Fibroblast of pulmonary artery (primary cell): ENCODE results near the gene AJUBA.

Source experiments
- DNase-seq: peaks from one replicate; pipeline ENCODE4 v3.0.0-alpha.2; 2010; ENCODE audit warnings: low read depth
- H3K4me3 ChIP-seq: replicated peaks from 2 replicates; pipeline ENCODE4 v1.5.1; 2011; ENCODE audit warnings: low read depth, mild to moderate bottlenecking, control low read depth, low read length, moderate library complexity
- CTCF ChIP-seq: IDR thresholded peaks from 2 replicates; pipeline ENCODE4 v1.5.1; 2011; ENCODE audit warnings: mild to moderate bottlenecking, control low read depth, low read length, inconsistent platforms; ENCODE audit errors: missing control alignments

Gene AJUBA

DNA sequence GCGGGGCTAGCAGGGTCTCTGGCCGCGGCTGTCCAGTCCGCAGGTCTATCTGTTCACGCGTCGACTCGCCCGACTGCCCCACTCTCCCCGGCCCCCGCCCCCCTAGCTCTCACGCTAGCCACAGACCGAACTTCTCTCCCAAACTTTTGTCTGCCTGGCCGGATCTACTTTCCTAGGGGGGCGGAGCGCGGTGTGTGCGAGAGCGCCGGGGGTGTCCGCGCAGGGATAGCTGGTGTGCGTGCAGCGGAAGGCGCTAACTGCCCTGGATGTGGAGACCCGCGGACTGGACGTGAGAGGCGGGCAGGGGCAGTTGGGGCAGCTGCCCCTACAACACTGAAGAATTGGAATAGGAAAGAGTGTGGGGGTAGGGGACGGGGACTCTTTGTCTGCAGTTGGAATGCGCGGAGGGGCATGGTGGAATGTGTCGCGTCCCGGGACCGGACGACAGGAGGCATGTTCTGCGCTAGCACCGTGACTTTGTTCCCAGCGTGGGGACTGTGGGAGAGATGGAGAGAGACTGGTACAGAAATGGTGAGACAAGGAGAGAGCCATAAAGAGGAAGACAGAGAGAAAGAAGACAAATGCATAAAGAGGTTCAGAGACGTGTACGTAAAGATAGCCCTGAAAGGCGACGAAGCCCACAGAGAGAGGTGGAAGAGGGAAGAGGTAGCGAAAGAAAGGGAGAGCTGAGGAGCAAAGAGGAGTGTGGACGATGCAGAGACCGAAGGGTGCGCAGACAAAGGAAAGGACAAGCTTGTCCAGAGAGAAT lies at the start of gene AJUBA:
AJUBA (minus strand) TSS at position 75 of the 769 bp plus-strand sequence. CDS start 285 bp downstream, outside the sequence.
- peak; percentile 92 for DNase-seq
- TF ChIP-seq CTCF = no peak

GRCh38 chr14:23030936-23031335 lies 48.6 kb upstream of the AJUBA start:
- TF ChIP-seq CTCF = no peak
- no peak for DNase-seq
- no peak overlapping the region for H3K4me3 ChIP-seq

More for the DNA sequence above, at the start of gene AJUBA:
- H3K4me3 ChIP-seq = peak within 1 kb of the TSS; percentile 81

GRCh38 chr14:23028799-23029198 lies 46.4 kb upstream of the AJUBA start:
- TF ChIP-seq CTCF = no peak
- peak; percentile 18 for DNase-seq
- H3K4me3 ChIP-seq = no peak overlapping the region

DNA sequence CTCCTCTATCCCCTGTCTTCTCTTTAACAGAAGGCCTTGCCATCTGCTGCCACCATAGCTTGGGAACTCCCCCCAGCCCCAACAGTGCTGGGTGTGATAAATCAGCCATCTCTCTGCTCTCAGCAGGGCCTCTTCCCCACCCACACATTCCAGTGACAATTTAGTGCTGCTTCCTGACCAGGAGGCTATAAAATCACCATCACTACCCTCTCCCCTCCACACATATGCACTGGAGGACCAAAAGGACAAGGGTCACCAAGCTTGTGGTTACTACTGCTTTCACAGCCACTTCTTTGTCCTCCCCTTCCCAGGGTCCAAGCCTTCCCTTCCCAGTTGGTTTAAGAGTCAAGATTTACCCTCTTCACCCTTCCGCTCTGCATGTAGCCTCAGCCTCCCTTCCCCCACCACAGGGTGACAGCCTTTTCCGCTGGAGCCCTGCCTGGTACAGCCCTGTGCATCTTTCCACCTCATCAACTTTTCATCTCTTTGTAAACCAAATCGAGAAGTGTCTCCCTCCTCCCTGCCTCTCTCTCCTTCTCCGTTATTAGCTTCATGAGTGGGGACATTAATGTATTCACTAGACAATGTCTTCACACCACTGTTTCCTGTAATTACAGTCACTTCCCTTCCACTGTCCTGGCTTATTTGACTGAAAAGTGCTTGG lies 42.9 kb upstream of the AJUBA start:
- no peak for DNase-seq

GRCh38 chr14:23024612-23025075 lies 42.3 kb upstream of the AJUBA start:
- H3K4me3 ChIP-seq = no peak overlapping the region
- TF ChIP-seq CTCF = no peak
- no peak for DNase-seq

More for the DNA sequence above, 42.9 kb upstream of the AJUBA start:
- no peak overlapping the region for H3K4me3 ChIP-seq
- no peak for TF ChIP-seq CTCF

DNA sequence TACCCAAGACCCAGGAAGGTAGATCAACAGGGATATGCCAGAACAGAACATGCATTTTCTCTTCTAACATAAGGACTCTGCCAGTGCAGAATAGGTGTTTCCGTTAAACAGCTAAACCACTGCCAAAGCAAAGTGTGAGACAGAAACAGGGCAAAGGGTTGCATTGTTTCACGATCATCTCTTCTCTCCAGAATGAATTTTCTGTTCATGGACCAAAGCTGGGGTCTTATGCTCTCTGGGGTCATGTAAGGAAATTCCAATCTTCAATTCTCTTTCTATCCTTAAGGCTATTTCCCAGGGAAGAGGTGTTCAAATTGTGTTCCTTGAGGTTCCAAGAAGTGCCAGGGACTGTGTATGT lies 41.4 kb upstream of the AJUBA start:
- DNase-seq = no peak
- no peak for TF ChIP-seq CTCF
- no peak overlapping the region for H3K4me3 ChIP-seq
